ENCODE data around the gene UGT1A9.
"Not testable (repeated sequence)": the region's sequence is repeated elsewhere in the genome, so short reads cannot be mapped to it uniquely, and the experiment has no call there.

The UGT1A9 gene

GRCh38 chr2:233671290-233672161, at the start of gene UGT1A9:
Gene UGT1A9 (plus strand): TSS chr2:233671898. CDS start chr2:233671935, 37 bp downstream.
- DNase-seq = no peak

GRCh38 chr2:233627331-233628025, 44.2 kb upstream of the UGT1A9 start:
- no peak for DNase-seq

DNA sequence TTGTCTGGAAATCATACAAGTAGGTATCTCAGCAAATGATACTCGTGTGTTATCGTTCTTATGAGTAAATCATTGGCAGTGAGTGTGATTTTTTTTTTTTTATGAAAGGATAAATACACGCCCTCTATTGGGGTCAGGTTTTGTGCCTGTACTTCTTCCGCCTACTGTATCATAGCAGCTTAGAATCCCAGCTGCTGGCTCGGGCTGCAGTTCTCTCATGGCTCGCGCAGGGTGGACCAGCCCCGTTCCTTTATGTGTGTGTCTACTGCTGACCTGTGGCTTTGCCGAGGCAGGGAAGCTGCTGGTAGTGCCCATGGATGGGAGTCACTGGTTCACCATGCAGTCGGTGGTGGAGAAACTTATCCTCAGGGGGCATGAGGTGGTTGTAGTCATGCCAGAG, 35.4 kb upstream of the UGT1A9 start, which contains the start of gene UGT1A10:
Gene UGT1A10, plus strand, starts transcription at position 143 of the 400 bp plus-strand sequence. Its CDS starts 75 bp downstream, at position 218.
- DNase-seq = not testable (repeated sequence)

DNA sequence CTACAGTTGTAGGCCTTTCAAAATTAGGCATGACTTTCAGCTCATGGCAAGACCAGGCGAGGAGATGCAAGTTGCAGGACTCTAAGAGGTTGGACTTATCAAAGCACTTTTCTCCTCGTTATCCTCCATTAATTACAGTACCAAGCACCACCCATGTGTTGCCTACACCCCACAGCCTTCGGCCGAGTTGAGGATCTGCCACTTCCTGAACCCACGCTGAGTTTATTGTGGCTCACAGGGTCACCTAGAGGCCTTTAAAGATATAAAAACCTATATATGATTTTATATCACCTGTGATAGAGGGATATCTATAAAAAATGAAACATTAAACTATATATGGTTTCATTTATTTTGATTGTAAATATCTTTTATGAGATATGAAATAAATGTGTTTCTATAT, 32.9 kb upstream of the UGT1A9 start:
- no peak for DNase-seq

DNA sequence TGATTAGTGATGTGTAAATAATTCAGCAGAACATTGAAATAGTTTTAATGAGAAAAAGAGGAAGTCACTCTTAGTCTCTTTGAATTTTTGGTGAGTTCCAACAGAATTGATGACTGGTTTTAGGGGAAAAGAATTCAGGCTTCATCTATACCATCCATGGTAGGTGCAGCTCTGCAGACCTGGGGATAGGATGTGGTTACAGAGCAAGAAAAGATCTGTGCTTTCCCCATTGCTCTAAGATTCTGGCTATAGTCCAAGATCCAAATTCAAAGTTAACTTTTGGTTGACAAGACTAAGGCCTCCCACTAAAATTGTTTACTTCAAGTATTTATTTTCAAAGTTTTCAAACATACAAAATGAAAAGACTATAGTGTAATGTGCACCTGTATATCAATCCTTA, 31.8 kb upstream of the UGT1A9 start:
- DNase-seq = no peak

- no peak for DNase-seq
These were observed 28.6 kb upstream of the UGT1A9 start for GRCh38 chr2:233643128-233643527.

- not testable (repeated sequence) for DNase-seq
These were observed 25.7 kb upstream of the UGT1A9 start for GRCh38 chr2:233646033-233646432.

DNA sequence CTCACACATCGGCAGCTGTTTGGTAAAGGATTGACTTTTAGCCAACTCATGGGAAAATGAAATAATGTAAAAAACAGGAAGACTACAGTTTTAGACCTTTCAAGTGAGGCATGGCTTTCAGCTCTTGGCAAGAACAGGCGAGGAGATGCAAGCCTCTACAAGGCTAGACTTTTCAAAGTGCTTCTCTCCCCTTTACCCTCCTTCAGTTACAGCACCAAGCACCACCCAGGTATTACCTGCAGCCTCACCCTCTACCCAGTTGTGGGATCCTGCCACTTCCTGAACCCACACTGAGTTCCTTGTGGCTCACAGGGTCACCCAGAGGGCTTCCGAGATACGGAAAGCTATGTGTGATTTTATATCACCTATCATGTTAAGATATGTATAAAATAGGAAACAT, 20.7 kb upstream of the UGT1A9 start:
- no peak for DNase-seq

- no peak for DNase-seq
These were observed 20.3 kb upstream of the UGT1A9 start for GRCh38 chr2:233651430-233651829.

DNA sequence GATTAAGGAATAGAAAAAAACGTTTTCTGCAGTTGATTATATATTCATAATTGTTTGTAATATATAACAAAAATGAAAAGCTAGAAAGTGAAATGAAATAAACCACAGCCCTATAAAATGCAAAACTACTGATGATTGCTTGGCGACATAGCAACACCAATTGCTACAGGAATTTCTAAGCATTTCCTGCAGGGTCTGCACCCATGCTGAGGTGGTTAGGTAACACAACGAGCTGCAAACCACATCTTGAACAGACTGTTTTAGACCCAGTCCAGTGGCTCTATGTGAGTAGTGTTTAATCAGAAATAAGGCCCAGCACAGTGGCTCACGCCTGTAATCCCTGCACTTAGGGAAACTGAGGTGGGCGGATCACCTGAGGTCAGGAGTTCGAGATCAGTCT, 17.2 kb upstream of the UGT1A9 start:
- no peak for DNase-seq

DNA sequence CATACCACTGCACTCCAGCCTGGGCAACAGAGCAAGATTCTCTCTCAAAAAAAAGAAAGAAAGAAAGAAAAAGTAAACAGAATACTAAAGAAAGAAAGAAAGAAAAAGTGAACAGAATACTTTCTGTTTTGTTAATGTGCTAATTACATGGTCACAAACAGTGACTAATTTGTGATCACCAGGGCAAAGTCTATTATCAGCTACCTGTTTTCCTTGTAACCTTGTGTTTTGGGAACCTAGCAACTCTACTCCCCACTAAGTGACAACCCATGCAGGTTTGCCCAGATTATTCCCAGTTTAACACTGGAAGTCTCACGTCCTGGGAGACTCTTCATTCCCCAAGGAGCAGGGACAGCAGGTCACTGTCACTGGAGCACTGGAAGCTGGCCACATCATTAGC, 16.7 kb upstream of the UGT1A9 start:
- no peak for DNase-seq

DNA sequence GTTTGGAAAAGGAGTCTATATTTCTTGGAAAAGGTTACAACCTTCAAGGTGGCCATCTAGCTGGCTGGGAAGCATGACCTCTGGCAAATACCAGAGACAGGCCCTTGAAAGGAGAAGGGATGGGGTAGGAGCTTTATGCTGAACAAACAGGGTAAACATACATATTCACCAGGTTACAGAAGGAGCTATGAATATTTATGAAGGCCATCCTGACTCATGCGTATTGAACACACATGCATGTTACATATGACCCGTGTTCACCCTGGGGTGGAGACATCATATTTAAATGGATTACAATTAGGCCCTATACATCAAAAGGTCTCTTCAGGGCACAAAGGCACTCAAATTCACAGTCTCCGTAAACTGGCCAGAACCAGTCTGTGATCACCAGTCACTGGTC, 15.8 kb upstream of the UGT1A9 start:
- DNase-seq = not testable (repeated sequence)

- no peak for DNase-seq
These were observed 15.3 kb upstream of the UGT1A9 start for GRCh38 chr2:233656443-233656842.

GRCh38 chr2:233658610-233659009, 13.1 kb upstream of the UGT1A9 start:
- DNase-seq = no peak

- no peak for DNase-seq
These were observed 7.8 kb upstream of the UGT1A9 start for GRCh38 chr2:233663911-233664310.

GRCh38 chr2:233668605-233669260, 3.0 kb upstream of the UGT1A9 start:
- DNase-seq = no peak

GRCh38 chr2:233672886-233673285, 1.2 kb downstream of the UGT1A9 start:
- DNase-seq = no peak

DNA sequence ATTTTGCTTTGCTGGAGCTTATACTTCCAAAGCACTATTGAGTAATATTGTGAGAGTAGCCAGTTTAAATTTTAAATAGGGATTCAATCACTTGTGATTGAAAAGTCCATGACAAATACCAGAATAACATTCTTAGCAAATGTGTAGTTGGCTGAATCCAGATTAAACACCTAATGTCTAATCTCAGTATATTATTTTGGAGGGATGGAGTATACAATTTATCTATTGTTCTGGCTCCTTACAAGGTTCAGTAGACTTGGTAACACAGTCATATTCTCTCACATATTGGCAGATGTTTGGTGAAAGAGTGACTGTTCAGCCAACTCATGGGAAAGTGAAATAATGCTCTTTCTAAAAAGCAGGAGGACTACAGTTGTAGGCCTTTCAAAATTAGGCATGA, 2.2 kb downstream of the UGT1A9 start:
- DNase-seq = no peak

- DNase-seq = no peak
These were observed 2.6 kb downstream of the UGT1A9 start for GRCh38 chr2:233674314-233674713.

DNA sequence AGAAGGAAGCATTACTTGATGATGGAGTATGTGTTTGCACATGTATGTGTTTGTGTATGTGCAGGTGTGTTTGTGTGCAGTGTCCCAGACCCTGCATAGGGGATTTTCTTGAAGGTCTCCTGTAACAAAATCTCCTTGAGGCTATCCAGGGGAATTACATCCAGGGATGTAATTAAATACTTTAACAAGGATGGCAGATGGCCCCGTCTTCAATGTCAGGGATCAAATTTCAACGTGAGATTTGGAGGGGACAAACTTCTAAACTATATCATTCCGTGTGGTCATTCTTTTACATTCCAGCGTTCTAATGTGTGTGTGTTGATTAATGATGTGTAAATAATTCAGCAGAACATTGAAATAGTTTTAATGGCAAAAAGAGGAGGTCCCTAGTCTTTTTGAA, 3.3 kb downstream of the UGT1A9 start:
- no peak for DNase-seq

DNA sequence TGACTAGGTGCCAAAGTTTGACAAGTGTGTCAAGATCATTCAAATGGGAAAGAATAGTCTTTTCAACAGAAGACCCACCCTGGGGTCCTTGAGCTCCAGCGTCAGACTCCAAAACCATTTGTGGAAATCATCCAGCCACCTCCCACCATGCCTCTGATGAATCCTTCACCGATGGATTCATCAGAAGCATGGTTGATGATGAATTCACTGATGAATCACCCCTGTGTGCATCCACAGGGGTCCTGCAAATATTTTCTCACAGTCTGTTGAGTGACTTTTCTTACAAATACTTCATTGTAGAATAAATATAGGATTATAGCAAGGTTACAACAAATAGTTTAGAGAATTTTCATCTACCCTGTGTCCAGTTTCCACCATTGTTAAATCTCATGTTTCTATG, 4.3 kb downstream of the UGT1A9 start:
- no peak for DNase-seq

DNA sequence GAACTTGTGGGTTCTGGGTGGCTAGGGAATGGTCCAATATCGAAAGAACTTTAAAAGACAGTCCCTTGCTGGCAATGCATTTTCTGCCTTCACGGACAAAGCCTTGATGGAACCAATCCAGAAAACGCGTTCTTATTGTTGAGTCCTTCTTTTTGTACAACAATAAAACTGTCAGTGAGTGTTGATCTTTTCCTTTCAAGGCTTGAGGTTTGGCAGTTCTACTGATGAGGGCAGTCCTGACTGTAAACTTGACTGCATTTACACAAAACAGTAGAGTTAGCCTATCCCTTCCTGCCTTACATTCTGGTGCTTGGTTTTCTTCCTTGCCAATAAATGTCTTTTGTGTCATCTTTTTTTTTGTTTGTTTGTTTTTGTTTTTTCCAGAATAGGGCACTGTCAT, 7.5 kb downstream of the UGT1A9 start:
- DNase-seq = no peak

DNA sequence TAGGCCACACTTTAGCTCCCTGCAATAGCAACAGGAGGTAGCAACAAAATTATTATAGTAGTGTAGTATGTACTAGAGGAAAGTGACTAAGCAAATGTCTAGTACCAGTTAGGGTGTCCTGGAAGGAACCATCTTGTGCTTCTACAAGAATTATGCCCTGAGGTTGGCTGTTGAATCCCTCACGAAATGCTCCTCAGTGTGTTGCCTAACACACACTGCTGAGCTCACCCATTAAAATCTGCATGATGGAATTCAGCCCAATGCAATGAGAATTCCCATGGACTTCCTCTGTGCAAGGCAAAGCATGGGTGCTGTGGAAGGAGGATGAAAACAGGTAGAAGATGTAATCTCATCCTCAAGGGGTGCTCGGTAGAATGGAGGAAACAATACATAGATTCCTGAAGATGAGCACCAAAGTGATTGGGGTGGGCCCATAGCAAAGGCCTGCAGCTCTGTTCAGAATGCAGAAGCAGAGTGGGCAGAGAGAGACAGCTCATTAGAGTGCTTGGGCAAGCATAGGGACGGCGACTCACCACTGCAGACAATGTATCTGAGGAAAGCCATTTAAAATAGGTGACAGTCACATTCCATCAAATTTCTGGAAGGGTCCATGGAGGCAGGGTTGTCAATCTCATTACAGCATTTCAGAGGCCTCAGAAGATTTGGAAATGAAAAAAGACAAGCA, 8.8 kb downstream of the UGT1A9 start:
- DNase-seq = no peak

Measured in activated naive CD4-positive, alpha-beta T cell treated with Interleukin-2 at 50 U/mL for 16 hours (primary cell).